HK-2 (cell line): ENCODE data around the gene UGT1A9.
A peak's percentile ranks its signal among the peaks of the same experiment; 100 is the strongest.
"Not testable (repeated sequence)": the region's sequence is repeated elsewhere in the genome, so short reads cannot be mapped to it uniquely, and the experiment has no call there.

ENCODE experiments used
- DNase-seq: peaks from one replicate; pipeline ENCODE4 v3.0.0-alpha.2; 2018; ENCODE audit not compliant: unreplicated experiment

The UGT1A9 gene

GRCh38 chr2:233711312-233712008 is 39.8 kb downstream of the UGT1A9 start:
- peak; percentile 87 for DNase-seq

- no peak for DNase-seq
These were observed 41.0 kb downstream of the UGT1A9 start, which contains the start of gene UGT1A5 for GRCh38 chr2:233712611-233713261. Gene UGT1A5, plus strand, starts transcription at chr2:233712907. Its CDS starts 85 bp downstream, at chr2:233712992.

DNA sequence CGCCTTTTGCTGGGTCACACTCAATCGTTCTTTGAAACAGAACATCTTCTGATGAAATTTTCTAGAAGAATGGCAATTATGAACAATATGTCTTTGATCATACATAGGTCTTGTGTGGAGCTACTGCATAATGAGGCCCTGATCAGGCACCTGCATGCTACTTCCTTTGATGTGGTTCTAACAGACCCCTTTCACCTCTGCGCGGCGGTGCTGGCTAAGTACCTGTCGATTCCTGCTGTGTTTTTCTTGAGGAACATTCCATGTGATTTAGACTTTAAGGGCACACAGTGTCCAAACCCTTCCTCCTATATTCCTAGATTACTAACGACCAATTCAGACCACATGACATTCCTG is 41.5 kb downstream of the UGT1A9 start:
- no peak for DNase-seq

GRCh38 chr2:233714121-233714520 is 42.4 kb downstream of the UGT1A9 start:
- no peak for DNase-seq

- DNase-seq = no peak
These were observed 46.9 kb downstream of the UGT1A9 start, which contains the start of gene UGT1A4 for GRCh38 chr2:233718552-233718951. Gene UGT1A4, plus strand, starts transcription at chr2:233718736. Its CDS starts 85 bp downstream, at chr2:233718821.

- DNase-seq = no peak
These were observed 57.1 kb downstream of the UGT1A9 start, which contains the start of gene UGT1A3 for GRCh38 chr2:233728723-233729301. Gene UGT1A3, plus strand, starts transcription at chr2:233729042. Its CDS starts 85 bp downstream, at chr2:233729127.

DNA sequence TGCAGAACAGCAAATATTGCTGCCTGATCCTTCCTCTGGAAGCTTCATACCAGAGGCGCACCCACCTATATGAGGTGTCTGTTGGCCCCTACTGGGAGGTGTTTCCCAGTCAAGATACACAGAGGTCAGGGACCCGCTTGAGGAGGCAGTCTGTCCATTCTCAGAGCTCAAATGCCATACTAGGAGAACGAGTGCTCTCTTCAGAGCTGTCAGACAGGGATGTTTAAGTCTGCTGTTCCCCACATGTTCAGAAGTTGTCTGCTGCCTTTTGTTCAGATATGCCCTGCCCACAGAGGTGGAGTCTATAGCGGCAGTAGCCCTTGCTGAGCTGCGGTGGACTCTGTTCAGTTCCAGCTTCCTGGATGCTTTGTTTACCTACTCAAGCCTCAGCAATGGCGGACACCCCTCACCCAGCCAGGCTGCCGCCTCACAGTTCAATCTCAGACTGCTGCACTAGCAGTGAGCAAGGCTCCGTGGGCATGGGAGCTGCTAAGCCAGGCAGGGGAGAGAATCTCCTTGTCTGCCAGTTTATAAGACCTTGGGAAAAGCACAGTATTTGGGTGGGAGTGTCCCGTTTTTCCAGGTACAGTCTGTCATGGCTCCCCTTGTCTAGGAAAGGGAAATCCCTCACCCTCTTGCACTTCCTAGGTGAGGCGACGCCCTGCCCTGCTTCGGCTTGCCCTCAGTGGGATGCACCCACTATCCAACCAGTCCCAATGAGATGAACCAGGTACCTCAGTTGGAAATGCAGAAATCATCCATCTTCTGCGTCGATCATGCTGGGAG is 65.4 kb downstream of the UGT1A9 start:
- not testable (repeated sequence) for DNase-seq

GRCh38 chr2:233740870-233741269 is 69.2 kb downstream of the UGT1A9 start:
- DNase-seq = no peak

DNA sequence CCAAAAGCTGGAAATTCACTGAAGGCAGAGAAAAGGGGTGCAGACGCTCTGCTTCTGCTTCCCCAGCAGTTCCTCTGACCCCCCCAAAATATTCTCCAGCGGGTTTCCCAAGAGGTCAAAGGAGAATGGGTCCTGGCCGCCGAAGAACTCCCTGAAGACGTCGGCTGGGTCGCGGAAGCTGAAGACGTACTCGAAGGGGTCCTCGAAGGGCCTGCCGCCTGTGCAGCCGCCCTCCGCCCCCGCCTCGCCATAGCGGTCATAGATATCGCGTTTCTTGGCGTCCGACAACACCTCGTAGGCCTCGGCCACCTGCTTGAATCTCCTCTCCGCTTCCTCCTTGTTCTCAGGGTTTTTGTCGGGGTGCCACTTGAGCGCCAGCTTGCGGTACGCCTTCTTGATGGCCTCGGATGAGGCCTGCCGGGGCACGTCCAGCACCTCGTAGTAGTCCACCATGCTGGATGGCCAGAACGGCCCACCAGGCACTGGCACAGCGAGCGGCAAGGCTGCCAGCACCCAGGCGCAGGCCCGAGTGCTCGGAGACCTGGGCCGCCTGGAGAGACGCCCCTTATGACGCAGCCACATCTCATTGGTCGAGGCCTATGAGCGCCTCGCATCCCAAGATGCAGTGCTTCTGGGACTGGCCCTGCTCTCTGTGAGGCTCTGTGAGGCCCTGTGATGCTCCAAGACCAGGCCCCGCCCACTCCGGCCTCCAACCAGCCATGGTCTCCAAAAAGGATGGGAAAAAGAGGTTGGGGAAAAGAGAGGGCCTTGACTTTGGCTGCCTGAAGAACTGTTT is 72.0 kb downstream of the UGT1A9 start:
- no peak for DNase-seq

DNA sequence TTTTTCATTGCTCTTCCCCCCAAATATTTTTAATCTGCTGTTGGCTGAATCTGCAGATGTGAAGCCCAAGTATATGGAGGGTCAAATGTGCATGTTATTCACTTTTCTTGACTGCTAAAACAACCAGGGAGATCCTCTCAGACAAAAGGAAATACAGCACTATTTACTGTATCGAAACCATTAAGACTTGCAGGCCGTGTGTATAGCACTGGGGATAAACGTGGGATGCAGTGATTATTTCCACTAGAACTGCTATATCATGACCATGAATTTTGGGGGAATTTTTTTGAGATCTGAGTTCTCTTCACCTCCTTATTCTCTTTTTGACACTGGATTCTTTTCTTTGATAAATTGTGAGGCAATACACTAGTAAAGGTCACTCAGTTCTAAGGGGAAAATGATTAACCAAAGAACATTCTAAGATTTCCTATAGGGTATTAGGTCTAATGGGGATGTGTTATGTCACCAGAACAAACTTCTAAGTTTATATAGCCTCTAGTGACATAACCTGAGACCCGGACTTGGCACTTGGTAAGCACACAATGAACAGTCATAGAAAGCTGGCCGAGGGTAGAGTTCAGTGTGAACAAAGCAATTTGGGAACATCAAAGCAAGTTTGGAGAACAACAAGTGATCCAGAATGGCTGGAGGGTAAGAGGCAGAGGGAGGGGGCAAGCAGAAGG is 73.5 kb downstream of the UGT1A9 start:
- DNase-seq = no peak

DNA sequence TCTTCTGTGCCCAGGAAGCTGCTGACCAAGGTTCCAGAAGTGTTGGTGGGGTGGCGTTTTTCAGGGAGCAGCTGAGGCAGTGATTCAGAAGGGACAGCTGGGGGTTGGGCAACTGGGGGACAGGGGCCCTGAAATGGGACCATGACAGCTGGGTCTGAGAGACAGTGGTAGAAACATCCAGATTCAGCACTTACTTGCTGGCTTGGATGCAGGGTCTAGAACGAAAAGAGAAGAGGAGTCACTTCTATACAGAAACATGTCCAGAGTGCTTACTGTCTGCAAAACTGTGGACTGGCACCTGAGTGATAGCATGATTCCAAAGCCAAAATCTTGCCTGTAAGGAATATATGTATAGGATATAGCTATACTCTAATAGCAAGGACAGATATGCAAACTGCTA is 74.1 kb downstream of the UGT1A9 start:
- not testable (repeated sequence) for DNase-seq

DNA sequence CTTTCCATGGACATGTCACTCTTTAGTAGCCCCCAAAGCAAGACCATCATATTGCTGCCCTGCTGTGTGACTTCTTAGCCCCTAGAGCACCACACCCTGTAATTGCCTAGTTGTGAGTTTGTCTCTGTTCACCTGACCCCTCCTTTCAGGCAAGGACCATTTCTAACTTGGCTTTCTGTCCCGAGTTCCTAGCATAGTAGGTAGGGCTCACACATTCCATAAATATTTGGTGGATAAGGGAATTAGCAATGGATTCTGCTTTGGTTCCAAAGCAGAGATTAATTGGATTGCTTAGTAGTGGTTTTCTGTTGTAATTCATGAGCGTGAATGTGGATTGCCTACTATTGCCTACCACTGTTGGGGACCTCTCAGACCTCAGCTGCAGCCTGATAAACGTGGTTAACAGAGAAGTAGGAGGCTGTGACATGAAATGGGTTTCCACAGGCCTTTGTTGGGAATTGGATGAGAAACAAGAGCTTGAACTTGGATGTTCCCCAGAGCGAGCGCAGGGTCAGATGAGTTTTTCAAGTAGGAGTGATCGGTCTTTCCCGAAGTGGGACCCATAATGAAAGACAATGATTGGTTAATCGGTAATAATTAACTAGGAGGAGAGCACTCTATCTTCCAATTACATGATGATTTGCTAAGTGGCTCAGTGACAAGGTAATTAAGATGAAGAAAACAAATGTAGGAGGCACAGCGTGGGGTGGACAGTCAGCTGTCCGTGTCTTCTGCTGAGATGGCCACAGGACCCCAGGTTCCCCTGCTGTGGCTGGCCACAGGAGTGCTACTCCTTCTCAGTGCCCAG is 75.0 kb downstream of the UGT1A9 start:
- DNase-seq = no peak

- no peak for DNase-seq
These were observed 75.5 kb downstream of the UGT1A9 start for GRCh38 chr2:233747283-233747544.

DNA sequence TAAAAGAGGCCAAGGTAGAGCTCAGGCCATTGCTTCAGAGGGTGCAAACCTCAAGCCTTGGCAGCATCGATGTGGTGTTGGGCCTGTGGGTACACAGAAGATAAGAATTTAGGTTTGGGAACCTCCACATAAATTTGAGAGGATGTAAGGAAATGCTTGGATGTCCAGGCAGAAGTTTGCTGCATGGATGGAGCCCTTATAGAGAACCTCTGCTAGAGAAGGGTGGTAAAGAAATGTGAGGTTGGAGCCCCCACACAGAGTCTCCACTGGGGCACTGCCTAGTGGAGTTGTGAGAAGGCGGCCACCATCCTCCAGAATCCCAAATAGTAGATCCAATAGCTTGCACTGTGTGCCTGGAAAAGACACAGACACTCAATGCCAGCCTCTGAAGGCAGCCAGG is 79.0 kb downstream of the UGT1A9 start:
- not testable (repeated sequence) for DNase-seq

DNA sequence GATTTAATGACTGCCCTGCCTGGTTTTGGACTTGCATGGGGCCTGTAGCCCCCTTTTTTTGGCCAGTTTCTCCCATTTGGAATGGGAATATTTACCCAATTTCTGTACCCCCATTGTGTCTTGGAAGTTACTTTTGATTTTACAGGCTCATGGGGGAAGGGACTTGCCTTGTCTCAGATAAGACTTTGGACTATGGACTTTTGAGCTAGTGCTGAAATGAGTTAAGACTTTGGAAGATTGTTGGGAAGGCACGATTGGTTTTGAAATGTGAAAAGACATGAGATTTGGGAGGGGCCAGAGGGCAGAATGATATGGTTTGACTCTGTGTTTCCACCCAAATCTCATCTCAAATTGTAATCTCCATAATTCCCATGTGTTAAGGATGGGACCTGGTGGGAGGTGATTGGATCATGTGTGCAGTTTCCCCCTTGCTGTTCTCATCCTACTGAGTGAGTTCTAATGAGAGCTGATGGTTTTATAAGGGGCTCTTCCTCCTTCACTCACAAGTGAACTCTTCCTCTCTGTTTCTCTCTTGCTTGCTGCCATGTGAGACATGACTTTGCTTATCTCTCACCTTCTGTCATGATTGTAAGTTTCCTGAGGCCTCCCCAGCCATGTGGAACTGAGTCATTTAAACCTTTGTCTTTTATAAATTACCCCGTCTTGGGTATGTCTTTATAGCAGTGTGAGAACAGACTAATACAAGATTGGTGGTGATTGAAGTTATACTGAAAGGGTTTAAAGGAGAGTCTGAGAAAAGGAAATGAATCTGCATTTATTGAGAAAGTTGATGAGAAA is 79.7 kb downstream of the UGT1A9 start:
- DNase-seq = not testable (repeated sequence)

DNA sequence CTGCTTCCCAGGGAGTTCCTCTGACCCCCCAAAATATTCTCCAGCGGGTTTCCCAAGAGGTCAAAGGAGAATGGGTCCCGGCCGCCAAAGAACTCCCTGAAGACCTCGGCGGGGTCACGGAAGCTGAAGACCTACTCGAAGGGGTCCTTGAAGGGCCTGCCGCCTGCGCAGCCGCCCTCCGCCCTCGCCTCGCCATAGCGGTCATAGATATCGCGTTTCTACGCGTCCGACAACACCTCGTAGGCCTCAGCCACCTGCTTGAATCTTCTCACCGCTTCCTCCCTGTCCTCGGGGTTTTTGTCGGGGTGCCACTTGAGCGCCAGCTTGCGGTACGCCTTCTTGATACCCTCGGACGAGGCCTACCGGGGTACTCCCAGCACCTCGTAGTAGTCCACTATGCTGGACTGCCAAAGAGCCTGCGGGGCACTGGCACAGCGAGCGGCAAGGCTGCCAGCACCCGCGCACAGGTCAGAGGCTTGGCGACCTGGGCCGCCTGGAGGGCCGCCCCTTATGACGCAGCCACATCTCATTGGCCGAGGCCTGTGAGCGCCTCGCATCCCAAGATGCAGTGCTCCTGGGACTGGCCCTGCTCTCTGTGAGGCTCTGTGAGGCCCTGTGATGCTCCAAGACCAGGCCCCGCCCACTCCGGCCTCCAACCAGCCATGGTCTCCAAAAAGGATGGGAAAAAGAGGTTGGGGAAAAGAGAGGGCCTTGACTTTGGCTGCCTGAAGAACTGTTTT is 83.3 kb downstream of the UGT1A9 start:
- no peak for DNase-seq

GRCh38 chr2:233756429-233757081 is 84.9 kb downstream of the UGT1A9 start:
- DNase-seq = no peak

DNA sequence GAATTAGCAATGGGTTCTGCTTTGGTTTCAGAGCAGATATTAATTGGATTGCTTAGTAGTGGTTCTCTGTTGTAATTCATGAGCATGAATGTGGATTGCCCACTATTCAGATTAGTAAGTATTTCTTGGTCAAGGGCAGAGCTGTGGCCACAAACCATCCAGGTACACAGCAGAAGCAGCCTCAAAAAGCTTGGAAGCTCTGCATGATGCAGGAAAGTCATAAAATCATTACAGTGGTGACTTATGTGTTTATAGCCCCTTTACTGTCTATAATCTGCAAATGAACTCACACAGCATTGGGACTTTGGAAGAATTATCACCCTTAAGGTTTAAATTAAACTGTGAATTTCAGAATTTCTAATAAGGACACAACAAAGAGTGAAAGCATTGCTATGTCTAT is 86.4 kb downstream of the UGT1A9 start:
- no peak for DNase-seq
